BE2C (cell line): Measurements from ENCODE around the gene PIP5K1B.

Experiments used
- DNase-seq: peaks from one replicate; pipeline ENCODE4 v3.0.0-alpha.2; 2020
- H3K27me3 ChIP-seq: fragments of 250-450 bp; sonication (Bioruptor Pico); 2 replicates; pipeline ENCODE4 v1.5.1; 2020; ENCODE audit warnings: mild to moderate bottlenecking
- H3K36me3 ChIP-seq: fragments of 250-450 bp; sonication (Bioruptor Pico); 2 replicates; pipeline ENCODE4 v1.5.1; 2020; ENCODE audit warnings: mild to moderate bottlenecking
- H3K4me1 ChIP-seq: fragments of 250-450 bp; sonication (Bioruptor Pico); 2 replicates; pipeline ENCODE4 v1.5.1; 2020
- H3K4me3 ChIP-seq: 2 replicates; pipeline ENCODE4 v1.5.1; 2011; ENCODE audit warnings: low read depth, low read length
- H3K9me3 ChIP-seq: fragments of 250-450 bp; sonication (Bioruptor Pico); 2 replicates; pipeline ENCODE4 v1.5.1; 2020
- TF ChIP-seq, protein P1 (sequence below): IDR thresholded peaks from 2 replicates; pipeline ENCODE4 v1.5.1; 2012; ENCODE audit warnings: mild to moderate bottlenecking, low read depth, low read length

The PIP5K1B gene

GRCh38 chr9:68871236-68871635 is 166.2 kb downstream of the PIP5K1B start:
- H3K4me1 ChIP-seq = no peaks in the 10 kb centered on the region
- H3K36me3 ChIP-seq = no peaks in the 10 kb centered on the region
- no peak overlapping the region for H3K4me3 ChIP-seq
- DNase-seq = no peak
- TF ChIP-seq, protein P1, sequence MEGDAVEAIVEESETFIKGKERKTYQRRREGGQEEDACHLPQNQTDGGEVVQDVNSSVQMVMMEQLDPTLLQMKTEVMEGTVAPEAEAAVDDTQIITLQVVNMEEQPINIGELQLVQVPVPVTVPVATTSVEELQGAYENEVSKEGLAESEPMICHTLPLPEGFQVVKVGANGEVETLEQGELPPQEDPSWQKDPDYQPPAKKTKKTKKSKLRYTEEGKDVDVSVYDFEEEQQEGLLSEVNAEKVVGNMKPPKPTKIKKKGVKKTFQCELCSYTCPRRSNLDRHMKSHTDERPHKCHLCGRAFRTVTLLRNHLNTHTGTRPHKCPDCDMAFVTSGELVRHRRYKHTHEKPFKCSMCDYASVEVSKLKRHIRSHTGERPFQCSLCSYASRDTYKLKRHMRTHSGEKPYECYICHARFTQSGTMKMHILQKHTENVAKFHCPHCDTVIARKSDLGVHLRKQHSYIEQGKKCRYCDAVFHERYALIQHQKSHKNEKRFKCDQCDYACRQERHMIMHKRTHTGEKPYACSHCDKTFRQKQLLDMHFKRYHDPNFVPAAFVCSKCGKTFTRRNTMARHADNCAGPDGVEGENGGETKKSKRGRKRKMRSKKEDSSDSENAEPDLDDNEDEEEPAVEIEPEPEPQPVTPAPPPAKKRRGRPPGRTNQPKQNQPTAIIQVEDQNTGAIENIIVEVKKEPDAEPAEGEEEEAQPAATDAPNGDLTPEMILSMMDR = no peak
- peaks cover 11% of the 10 kb centered on the region for H3K27me3 ChIP-seq
- no peaks in the 10 kb centered on the region for H3K9me3 ChIP-seq

GRCh38 chr9:68872026-68872501 is 167.0 kb downstream of the PIP5K1B start:
- Histone ChIP-seq H3K27me3 (peaks cover 11% of the 10 kb centered on the region), H3K36me3 (no peaks in the 10 kb centered on the region), H3K9me3 (no peaks in the 10 kb centered on the region), H3K4me1 (no peaks in the 10 kb centered on the region), H3K4me3 (no peak overlapping the region)
- TF ChIP-seq, protein P1 = no peak
- DNase-seq = no peak

GRCh38 chr9:68873179-68873578 is 168.1 kb downstream of the PIP5K1B start:
- TF ChIP-seq, protein P1 = no peak
- H3K4me3 ChIP-seq = no peak overlapping the region
- DNase-seq = no peak
- H3K36me3 ChIP-seq = no peaks in the 10 kb centered on the region
- H3K27me3 ChIP-seq = peaks cover 11% of the 10 kb centered on the region
- H3K4me1 ChIP-seq = no peaks in the 10 kb centered on the region
- H3K9me3 ChIP-seq = no peaks in the 10 kb centered on the region

GRCh38 chr9:68876273-68876672 is 171.2 kb downstream of the PIP5K1B start:
- TF ChIP-seq, protein P1 = no peak
- Histone ChIP-seq H3K9me3 (no peaks in the 10 kb centered on the region), H3K4me3 (no peak overlapping the region), H3K36me3 (no peaks in the 10 kb centered on the region), H3K4me1 (no peaks in the 10 kb centered on the region), H3K27me3 (peaks cover 7% of the 10 kb centered on the region; the same call in 1 of the 2 replicates)
- DNase-seq = no peak

DNA sequence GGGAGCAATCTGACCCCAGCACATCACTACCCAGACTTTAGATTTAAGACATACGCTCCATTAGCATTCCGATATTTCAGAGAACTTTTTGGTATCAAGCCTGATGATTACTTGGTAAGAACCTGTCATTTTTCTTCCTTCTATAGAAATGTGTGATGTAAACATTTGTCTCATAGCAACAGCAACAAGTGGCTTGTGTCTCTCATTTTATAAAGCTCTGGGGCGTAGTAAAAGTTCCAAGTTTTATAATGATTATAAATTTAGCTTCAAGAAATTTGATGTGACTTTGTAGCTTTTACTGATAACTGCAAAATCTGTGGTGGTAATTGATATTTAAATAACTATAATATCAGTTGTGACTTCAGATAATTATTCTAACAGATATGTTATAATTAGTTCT is 171.6 kb downstream of the PIP5K1B start:
- H3K36me3 ChIP-seq = no peaks in the 10 kb centered on the region
- no peak for DNase-seq
- TF ChIP-seq, protein P1 = no peak
- peaks cover 7% of the 10 kb centered on the region; the same call in 1 of the 2 replicates for H3K27me3 ChIP-seq
- H3K4me1 ChIP-seq = no peaks in the 10 kb centered on the region
- no peaks in the 10 kb centered on the region for H3K9me3 ChIP-seq
- no peak overlapping the region for H3K4me3 ChIP-seq

DNA sequence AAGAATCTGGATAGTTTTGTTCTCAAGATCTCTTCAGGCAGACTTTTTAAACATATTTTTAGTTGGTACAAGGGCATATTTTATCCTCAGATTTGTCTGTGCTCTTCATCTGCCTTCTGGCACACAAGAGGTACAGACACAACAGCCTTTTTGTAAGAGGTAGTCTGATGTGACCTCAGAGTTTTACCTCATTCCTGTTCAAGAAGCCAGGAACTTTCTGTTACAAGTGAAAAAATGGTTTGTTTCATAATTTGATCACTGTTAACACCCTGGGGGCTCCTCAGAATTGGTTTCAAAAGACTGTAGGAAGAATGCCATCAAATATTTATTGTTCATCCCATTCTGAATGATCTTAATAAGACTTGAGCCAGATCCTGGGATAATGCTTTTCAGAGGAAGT is 172.2 kb downstream of the PIP5K1B start:
- Histone ChIP-seq H3K4me3 (no peak overlapping the region), H3K9me3 (no peaks in the 10 kb centered on the region), H3K27me3 (peaks cover 4% of the 10 kb centered on the region; the same call in 1 of the 2 replicates), H3K4me1 (no peaks in the 10 kb centered on the region), H3K36me3 (no peaks in the 10 kb centered on the region)
- DNase-seq = no peak
- TF ChIP-seq, protein P1 = no peak
